ENCODE measurements around the gene MEGF8.

The MEGF8 gene

GRCh38 chr19:42292042-42292960 lies 33.1 kb upstream of the MEGF8 start:
- TF ChIP-seq CTCF (IDR thresholded peaks at IDR 0.05; ENCODE audit: extremely low read depth, missing control alignments) = no peak

GRCh38 chr19:42292963-42293362 lies 32.5 kb upstream of the MEGF8 start:
- no peak for TF ChIP-seq CTCF (IDR thresholded peaks at IDR 0.05; ENCODE audit: extremely low read depth, missing control alignments)
- no peak for DNase-seq (ENCODE audit: low spot score)

More at GRCh38 chr19:42292042-42292960, 33.1 kb upstream of the MEGF8 start:
- no peak for DNase-seq (ENCODE audit: low spot score)

- DNase-seq (ENCODE audit: low spot score) = no peak
- TF ChIP-seq CTCF (IDR thresholded peaks at IDR 0.05; ENCODE audit: extremely low read depth, missing control alignments) = no peak
Measured at GRCh38 chr19:42293540-42293939, 31.9 kb upstream of the MEGF8 start.

- no peak for DNase-seq (ENCODE audit: low spot score)
- TF ChIP-seq CTCF (IDR thresholded peaks at IDR 0.05; ENCODE audit: extremely low read depth, missing control alignments) = no peak
Measured at GRCh38 chr19:42293948-42294347, 31.5 kb upstream of the MEGF8 start.

GRCh38 chr19:42294471-42295137 lies 30.8 kb upstream of the MEGF8 start:
- DNase-seq (ENCODE audit: low spot score) = no peak
- no peak for TF ChIP-seq CTCF (IDR thresholded peaks at IDR 0.05; ENCODE audit: extremely low read depth, missing control alignments)

DNA sequence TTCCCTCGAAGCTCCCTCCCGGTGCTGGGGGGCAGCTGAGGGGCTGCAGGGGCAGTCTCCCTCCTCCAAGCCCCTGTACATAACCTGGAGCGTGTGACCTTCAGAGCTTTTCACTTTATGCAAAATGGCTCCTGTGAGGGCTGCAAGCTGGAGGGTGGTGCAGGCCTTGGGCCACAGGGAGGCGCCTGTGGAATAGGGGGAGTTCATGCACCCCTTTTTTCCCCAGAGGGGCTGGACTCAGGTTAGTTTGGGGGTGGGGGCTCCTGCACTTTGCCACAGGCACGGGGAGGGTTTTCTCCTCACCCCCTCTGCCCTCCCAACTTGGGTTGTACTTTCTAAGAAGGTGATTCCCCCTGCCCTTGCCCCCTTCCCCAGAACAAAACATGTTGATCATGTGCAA lies 30.1 kb upstream of the MEGF8 start:
- DNase-seq (ENCODE audit: low spot score) = no peak
- TF ChIP-seq CTCF (IDR thresholded peaks at IDR 0.05; ENCODE audit: extremely low read depth, missing control alignments) = no peak

Measured in GM20000 (cell line).